Left colon (tissue), 2 donors: Measurements from ENCODE around the gene MPP4. TPM values are rescaled to one million over a fixed set of nuclear protein-coding genes. Genes with fewer than 3 reads are reported as not detected.

Experiments used
- ATAC-seq: fragments of 200-7000 bp; cut with Tn5 transposase; one replicate; pipeline ENCODE4 v1.9.1; 2020; ENCODE audit warnings: mild to moderate bottlenecking, moderate library complexity
- DNase-seq, 2 donors: peaks; one replicate each; pipeline ENCODE4 v3.0.0-alpha.2; 2020
- intact Hi-C, 2 donors: fragments of 100-400 bp; cut with DNase I in 1 of 2; cut with micrococcal nuclease in 1 of 2; formaldehyde crosslinking; loops; one replicate each; pipeline versions ENCODE4 v1.11.2 to v1.14.0; 2022; cut with DNase I, micrococcal nuclease
- total RNA-seq, 2 donors: library from RNA; stranded (reverse); fragmentation: NEBNext Ultra II Directional; extraction: Animal tissue kit (Norgen Biotek cat#: 25700); gene quantifications; one replicate each; pipeline ENCODE4 v1.2.1, GENCODE V29; 2021
- donor health status: DM: no; HTN: no; CAD: no.
- donor health status: DM: yes; HTN: yes; CAD: no.

The MPP4 gene
- total RNA-seq, 2 donors from 2014 or later: not detected

DNA sequence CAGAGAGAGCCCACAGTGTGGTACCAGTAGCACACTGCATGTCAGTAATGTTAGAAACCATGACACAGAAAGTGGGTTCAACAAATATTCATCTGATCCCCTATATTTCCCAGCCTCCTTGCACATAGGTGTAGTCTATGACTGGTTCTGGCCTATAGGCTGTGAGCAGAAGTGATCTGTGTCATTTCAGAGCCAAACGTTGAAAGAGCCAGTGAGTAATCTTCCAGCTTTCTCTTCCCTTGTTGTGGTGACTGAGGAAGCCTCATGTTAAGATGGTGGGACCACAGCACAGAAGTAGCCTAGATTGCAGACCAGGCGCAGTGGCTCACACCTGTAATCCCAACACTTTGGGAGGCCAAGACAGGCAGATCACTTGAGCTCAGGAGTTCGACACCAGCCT is 59.2 kb downstream of the MPP4 start:
- ATAC-seq (no peak), DNase-seq (no peak)
- intact Hi-C loops: no loop called here

DNA sequence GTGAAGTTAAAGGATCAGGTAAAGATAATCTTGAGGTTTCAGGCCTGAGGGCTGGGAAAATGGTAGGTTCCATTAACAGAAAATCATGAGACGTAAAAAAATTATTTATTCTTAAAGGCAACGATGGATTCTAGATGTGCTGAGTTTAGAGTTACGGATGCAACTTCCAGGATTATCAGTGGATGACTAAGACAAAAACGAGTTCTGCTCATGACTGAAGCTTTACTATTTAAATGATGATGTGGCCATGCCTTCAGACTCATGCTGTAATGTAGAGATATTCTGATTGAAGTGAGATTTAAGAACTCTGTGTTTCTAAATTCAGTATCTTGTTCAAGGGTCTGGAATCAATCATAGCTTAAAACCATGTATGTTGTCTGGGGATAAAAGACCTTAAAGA is 60.1 kb downstream of the MPP4 start:
- ATAC-seq (no peak), DNase-seq (no peak)
- intact Hi-C loops: no loop called here

DNA sequence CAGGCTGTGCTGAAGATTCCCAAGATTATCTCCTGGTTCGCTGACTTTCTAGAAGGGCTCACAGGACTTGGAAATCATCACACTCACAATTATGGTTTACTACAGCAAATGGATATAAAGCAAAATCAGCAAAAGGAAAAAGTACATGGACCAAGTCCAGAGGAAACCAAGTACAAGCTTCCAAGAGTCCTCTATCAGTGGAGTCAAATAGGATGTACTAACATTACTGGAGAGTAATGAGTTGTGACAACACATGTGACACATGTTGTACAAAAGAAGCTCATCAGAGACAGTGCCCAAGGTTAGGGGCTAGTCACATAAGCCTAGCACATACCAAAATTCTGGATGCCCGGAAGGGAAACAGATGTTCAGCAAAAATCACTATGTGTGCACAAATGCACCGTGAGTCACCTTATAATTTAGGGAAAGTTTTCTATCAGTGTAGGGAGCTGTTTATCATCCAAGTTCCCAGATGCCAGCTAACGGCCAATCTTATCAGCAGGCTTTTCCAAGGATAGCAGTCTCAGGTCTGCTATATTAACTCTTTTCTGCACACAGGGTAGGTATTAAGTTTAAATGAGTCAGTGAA is 64.7 kb downstream of the MPP4 start:
- ATAC-seq (no peak), DNase-seq (no peak)
- intact Hi-C loops: no loop called here

DNA sequence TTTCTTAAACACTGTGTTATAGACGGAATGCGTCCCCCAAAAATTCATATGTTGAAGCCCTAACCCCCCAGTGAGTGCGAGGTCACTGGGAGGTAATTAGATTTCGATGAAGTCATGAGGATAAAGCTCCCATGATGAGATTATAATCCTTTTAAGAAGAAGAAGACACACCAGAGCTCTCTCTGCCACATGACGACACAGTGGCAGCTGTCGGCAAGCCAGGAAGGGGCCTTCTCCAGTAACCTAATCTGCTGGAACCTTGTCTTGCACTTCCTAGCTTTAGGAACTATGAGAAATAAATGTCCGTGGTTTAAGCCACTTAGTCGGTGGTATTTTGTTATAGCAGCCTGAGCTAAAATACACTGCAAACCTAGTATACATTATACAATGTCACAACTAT is 67.4 kb downstream of the MPP4 start:
- intact Hi-C loops: no loop called here
- no peak for ATAC-seq
- no peak for DNase-seq

DNA sequence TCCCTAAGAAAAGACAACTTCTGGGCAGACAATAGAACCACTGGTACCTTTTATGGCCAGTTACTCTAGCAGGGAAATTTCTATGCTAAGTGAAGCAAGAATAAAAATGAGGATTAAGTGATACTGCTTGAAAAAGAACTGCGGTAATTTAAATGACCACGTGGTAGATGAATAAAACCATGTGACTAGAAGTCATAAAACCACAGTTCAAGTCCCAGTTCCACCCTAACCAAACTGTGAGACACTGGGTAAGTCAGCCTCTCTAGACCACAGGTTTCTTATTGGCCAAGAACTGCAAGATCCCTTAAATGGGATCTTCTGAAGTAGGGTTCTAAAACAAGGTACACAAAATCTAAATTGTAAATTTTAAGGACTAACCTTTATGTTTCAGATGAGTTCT is 67.9 kb downstream of the MPP4 start:
- DNase-seq (no peak), ATAC-seq (no peak)
- intact Hi-C loops: no loop called here

DNA sequence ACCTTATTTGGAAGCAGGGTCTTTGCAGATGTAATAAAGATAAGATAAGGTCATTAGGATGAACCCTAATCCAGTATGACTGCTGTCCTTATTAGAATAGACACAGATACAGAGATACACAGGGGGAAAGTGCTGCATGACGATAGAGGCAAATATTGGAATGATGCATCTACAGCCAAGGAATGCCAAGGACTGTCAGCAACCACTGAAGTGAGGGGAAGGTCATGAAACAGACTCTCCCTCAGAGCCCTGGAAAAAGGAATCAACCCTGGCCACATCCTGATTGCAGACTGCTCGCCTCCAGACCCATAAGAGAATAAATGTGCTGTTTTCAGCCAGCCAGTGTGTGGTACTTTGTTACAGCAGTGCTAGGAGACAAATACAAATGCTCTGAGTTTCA is 69.9 kb downstream of the MPP4 start:
- intact Hi-C loops: no loop called here
- no peak for ATAC-seq
- no peak for DNase-seq

DNA sequence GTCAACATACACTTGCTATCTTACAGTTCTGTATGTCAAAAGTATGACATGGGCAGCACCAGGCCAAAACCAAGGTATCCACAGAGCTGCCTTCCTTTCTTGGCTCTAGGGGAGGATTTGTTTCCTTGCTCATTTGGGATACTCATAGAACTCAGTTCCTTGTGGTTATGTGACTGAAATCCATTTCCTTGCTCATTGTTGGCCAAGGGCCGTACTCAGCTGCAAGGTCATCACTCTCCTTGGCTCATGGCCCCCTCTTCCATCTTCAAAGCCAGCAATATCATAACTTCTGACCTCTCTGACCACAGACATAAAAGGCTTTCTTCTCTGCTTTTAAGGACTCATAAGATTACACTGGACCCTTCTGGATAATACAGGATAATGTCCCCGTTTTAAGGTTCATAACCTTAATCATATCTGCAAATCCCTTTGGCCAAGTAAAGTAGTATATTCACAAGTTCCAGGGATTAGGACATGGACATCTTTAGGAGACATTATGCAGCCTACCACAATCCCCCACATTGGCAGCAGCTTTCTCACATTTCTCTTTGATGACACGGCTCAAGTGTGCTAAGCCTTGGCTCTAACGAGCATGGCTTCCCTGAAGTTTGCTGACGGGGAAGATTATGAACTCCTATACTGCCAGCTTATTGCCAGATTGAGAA is 76.0 kb downstream of the MPP4 start:
- DNase-seq: no peak
- no peak for ATAC-seq
- intact Hi-C loops: no loop called here

DNA sequence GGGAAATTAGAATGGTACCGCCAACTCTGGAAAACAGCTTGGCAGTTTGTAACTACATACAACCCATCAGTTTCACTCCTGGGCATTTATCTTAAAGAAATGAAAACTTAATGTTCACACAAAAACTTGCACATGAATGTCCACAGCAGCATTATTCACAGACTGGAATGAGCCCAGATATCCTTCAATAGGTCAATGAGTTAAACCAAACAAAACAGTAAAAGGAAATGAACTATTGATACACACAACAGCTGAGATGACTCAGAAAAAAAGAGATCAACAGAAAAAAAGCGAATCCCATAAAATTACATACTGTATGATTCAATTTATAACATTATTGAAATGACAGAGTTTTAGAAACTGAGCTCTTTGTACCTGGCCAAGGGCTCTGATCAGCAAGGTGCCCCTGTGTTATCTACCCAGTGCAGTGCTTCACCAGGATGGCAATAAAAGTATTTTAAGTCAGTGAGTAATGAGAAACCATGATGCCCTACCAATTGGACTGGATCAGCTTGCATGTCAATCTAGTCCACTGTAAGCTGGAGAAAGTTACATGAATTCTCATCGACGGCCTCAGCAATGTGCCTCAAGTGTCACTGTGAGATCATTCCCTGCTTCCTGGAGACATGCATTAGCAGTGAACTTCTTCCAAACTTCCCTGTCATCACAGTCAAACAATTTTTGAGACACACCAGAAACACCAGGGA is 77.0 kb downstream of the MPP4 start:
- intact Hi-C loops: no loop called here
- DNase-seq: no peak
- no peak for ATAC-seq

DNA sequence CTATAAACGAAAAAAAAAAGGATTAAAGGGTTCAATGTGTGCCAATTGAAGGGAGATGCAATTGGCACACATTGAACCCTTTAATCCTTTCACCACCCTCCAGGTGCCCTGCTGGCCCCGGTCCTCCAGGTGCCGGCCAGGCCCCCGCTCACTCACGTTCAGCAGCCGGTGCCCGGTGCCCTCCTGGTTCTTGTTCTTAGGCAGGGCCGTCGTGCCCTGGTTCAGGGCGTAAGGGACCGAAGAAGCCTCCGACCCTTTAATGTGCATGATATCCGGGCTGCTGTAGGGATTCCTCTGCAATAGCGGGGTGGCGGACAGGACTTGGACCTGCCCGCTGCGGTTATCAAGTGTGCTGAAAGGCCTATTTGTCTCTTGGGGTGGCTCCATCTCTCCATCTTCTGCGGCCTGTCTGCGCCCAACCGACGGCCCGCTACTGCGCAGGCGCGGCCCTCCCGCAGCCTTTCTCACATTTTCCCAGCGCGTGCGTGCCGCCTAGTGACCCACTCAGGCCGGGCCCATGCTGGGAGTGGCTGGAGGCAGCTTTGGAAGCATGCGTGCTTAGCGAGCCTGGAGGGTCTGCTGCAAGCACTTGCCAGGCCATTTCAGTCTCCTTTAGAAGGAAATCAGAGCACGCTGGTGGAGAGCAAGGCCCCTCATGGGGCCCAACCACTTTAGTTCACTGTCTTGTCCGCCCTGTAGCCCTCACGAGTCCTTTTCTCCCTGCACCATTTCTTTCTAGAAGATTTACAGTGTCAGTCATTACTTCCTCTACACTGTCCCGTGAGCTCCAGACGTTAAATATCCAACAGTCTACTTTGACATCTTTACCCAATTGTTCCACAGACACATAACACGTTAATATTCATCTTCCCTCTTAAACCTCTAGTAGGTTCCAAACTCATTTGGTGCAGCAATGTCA is 79.4 kb downstream of the MPP4 start:
- DNase-seq (peak; percentile 36 to 51), ATAC-seq (peak; percentile 74)
- intact Hi-C loops: no loop called here

DNA sequence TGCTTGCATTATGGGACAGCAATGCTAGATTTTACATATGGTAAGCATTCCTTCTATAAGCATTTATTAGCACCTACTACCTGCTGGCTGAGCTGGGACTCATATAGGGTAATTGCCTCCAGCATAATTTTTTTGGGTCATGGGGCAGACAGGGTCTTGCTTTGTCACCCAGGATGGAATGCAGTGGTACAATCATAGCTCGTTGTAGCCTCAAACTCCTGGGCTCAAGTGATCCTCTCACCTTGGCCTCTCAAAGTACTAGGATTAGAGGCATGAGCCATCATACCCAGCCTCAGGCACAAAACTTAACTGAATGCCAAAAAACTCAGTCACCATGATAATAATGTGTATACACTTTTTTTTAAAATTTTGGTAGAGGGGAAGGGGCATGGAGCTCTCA is 90.4 kb downstream of the MPP4 start:
- DNase-seq (no peak), ATAC-seq (no peak)
- intact Hi-C loops: no loop called here

DNA sequence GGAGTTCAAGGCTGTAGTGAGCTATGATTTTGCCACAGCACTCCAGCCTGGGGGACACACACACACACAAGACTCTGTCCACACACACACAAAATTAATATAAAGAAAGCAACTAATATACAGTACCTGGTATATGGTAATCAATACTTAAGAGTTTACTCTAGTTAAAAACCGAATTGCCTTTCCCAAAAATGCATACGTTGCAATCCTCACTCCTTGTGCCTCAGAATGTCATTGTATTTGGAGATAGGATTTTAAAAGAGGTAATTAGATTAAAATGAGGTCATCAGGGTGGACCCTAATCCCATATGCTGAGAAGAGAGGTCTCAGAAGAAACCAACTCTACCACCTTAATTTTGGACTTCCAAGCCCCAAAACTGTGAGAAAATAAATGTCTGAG is 90.9 kb downstream of the MPP4 start:
- DNase-seq (no peak), ATAC-seq (no peak)
- intact Hi-C loops: no loop called here

DNA sequence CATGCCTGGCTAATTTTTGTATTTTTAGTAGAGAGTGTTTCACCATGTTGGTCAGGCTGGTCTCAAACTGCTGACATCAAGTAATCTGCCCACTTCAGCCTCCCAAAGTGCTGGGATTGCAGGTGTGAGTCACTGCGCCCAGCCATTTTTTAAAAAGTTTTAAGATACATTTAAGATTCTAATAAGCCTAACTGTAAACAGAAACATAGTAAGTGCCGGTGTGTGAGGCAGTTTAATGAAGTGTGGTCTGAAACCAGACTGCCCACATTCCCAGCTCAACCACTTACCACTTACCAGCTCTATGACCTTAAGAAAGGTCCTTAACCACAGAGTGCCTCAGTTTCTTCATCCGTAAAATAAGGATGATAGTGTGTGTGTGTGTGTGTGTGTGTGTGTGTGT is 97.5 kb downstream of the MPP4 start:
- intact Hi-C loops: no loop called here
- no peak for DNase-seq
- ATAC-seq: no peak

DNA sequence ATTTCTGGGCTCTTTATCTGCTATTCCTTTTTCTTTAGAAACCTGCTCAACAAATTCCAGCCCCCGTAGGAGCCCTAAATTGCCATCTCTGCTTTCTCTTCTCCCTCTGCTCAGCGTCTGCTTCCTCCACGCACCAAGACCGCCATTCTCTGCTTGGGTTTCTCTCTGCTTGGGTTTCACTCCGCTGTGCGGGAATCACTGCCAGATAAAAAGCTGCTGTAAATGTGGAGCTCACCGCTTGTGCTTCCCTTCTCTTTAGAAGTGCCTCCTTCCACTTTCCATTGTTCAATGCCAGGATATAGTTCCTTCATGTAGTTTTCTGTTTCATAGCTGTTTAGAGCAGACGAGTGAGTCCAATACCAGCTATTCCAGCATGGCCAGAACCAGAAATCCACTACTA is 101.0 kb downstream of the MPP4 start:
- no peak for ATAC-seq
- intact Hi-C loops: no loop called here
- no peak for DNase-seq

Other genes with a start within 250 kb of the MPP4 start
- gene TRAK2, start 247.2 kb downstream of the MPP4 start, total RNA-seq: 10 to 100 TPM; 55.7 to 73.7 TPM
- gene STRADB, start 246.9 kb downstream of the MPP4 start, total RNA-seq: 10 to 100 TPM; 47.5 to 75.9 TPM
- 1 to 10 TPM; 3.6 to 5.2 TPM for gene TMEM237, start 55.1 kb downstream of the MPP4 start, total RNA-seq
- 1 to 10 TPM; 9.9 to 10.0 TPM for gene ALS2, start 82.3 kb upstream of the MPP4 start, total RNA-seq
- gene CDK15, start 107.9 kb upstream of the MPP4 start, total RNA-seq: 1 to 10 TPM in 1 of 2 donors, under 1 TPM in 1; 0.24 to 1.4 TPM